ENCODE results near the gene UBE2D1. TPM values are rescaled to one million over a fixed set of nuclear protein-coding genes. Genes with fewer than 3 reads are reported as not detected.

The UBE2D1 gene
- total RNA-seq, result 1 to 10 TPM; 3.0 to 7.5 TPM

DNA sequence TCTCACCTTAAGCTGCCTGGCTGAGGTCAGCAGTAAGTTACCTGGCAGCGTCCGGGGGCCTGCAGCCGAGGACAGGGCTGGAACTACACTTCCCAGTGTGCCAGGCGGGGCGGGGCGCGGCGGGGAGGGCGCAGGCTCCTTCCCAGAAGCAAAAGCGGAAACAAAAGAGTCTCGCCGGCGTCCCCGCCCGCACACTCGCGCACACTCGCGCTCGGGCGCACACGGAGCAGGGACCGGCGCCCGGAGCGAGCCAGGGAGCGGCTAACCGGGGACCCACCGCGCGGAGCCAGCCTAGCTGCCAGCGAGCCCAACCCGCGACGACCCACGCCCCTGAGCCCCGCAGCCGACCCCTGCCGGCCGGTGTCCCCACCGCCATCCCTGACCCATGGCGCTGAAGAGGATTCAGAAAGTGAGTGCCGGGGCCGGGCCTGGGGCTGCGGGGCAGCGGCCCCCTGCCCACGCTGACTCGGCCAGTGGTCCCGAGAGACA lies at the start of gene UBE2D1:
TSS of gene UBE2D1 (plus strand) at position 190 of the 489 bp plus-strand sequence. CDS start at position 386, 196 bp downstream.
- no peaks in the 10 kb centered on the region for H3K36me3 ChIP-seq (replicated peaks in 1 of 2; ENCODE audit: insufficient read depth in 1 of 2, low read depth in 2 of 2)
- peak; percentile 96 to 98 (median 98) for TF ChIP-seq POLR2A (IDR thresholded peaks at IDR 0.05)
- TF ChIP-seq, protein P1, sequence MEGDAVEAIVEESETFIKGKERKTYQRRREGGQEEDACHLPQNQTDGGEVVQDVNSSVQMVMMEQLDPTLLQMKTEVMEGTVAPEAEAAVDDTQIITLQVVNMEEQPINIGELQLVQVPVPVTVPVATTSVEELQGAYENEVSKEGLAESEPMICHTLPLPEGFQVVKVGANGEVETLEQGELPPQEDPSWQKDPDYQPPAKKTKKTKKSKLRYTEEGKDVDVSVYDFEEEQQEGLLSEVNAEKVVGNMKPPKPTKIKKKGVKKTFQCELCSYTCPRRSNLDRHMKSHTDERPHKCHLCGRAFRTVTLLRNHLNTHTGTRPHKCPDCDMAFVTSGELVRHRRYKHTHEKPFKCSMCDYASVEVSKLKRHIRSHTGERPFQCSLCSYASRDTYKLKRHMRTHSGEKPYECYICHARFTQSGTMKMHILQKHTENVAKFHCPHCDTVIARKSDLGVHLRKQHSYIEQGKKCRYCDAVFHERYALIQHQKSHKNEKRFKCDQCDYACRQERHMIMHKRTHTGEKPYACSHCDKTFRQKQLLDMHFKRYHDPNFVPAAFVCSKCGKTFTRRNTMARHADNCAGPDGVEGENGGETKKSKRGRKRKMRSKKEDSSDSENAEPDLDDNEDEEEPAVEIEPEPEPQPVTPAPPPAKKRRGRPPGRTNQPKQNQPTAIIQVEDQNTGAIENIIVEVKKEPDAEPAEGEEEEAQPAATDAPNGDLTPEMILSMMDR (IDR thresholded peaks at IDR 0.05), result peak in 6 of 7 experiments; percentile 2 to 34 (median 20)
- peak within 1 kb of the TSS; percentile 63 to 100 for H3K4me3 ChIP-seq
- 0 to 1% methylated on average over 19 to 46 of the region's 49 CpGs for WGBS, 2 donors
- H3K27ac ChIP-seq, result peak within 1 kb of the TSS; percentile 55 to 88 (median 72)
- H3K4me1 ChIP-seq, result peaks cover 12% of the 10 kb centered on the region
- no peaks in the 10 kb centered on the region for H3K9me3 ChIP-seq
- DNase-seq (peak; percentile 92 to 95 (median 93)), ATAC-seq (peak; percentile 98)
- intact Hi-C loops (cut with DNase I), result no loop called here
- no peaks in the 10 kb centered on the region for H3K27me3 ChIP-seq

DNA sequence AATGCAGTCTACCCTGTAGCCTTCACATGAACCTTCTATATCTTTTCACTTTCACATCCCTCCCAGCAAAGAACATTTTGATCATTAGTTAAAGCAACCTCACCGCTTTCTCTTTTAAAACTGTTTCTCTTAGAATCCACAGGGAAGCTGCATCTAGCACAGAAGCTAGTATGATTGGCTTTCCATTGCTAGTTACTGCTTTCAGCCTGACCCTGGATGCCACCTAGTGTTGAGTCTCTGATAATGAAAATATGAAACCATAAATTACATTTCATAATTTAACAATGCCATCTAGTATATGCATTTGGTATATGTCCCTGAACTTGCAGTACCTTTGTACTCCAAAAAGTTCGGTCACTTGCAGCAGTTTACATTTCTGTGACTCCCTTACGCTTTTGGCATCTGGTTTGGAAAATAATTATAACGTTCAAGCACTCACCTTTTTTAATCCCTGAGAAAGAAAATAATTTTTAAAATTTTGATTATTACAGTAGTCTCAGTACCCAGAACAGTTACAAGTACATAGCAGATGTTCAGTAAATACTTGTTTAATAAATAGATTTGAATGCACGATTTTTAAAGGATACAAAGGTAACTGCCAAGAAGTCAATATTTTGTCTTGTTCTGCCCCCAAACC lies 43.1 kb upstream of the UBE2D1 start:
- DNase-seq (peak; percentile 18 to 57 (median 33)), ATAC-seq (peak; percentile 75)
- Histone ChIP-seq H3K9me3 (no peaks in the 10 kb centered on the region), H3K27me3 (no peaks in the 10 kb centered on the region), H3K4me3 (no peak overlapping the region), H3K36me3 (replicated peaks in 1 of 2; ENCODE audit: insufficient read depth in 1 of 2, low read depth in 2 of 2) (no peaks in the 10 kb centered on the region), H3K4me1 (peaks cover 4% of the 10 kb centered on the region), H3K27ac (no peak overlapping the region)
- intact Hi-C loops (cut with DNase I), result loop anchor here (5.0 kb wide), 1 partner anchor 114 kb away; no protein-coding TSS in a partner anchor
- WGBS, 2 donors, result 30 to 44% methylated on average over 5 of the region's 5 CpGs
- no peak for TF ChIP-seq POLR2A (IDR thresholded peaks at IDR 0.05)
- TF ChIP-seq, protein P1 (IDR thresholded peaks at IDR 0.05), result peak; percentile 36 to 89 (median 80)

DNA sequence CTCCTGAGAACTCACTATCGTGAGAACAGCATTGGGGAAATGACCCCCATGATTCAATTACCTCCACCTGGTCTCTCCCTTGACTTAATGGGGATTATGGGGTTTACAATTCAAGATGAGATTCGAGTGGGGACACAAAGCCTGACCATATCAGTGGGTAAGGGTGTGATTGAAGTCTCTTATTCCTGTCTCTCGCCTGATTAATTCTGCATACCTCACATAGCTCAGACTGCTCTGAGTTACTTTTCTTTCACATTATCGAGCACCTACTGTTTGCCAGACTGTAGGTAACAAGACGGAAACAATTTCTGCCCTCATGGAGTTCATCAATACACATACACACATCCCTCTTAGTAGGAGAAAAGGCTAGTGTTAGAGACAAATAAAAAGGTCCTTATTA lies 40.8 kb upstream of the UBE2D1 start:
- no peak for TF ChIP-seq POLR2A (IDR thresholded peaks at IDR 0.05)
- TF ChIP-seq, protein P1 (IDR thresholded peaks at IDR 0.05), result no peak
- whole genome bisulfite sequencing, 2 donors, result 73 to 77% methylated on average over 5 of the region's 5 CpGs
- no peak for DNase-seq
- Histone ChIP-seq H3K4me3 (no peak overlapping the region), H3K27ac (no peak overlapping the region), H3K36me3 (replicated peaks in 1 of 2; ENCODE audit: insufficient read depth in 1 of 2, low read depth in 2 of 2) (no peaks in the 10 kb centered on the region), H3K4me1 (peaks cover 4% of the 10 kb centered on the region), H3K27me3 (no peaks in the 10 kb centered on the region), H3K9me3 (no peaks in the 10 kb centered on the region)
- ATAC-seq, result no peak
- intact Hi-C loops (cut with DNase I), result loop anchor here (5.0 kb wide), 1 partner anchor 117 kb away; no protein-coding TSS in a partner anchor

DNA sequence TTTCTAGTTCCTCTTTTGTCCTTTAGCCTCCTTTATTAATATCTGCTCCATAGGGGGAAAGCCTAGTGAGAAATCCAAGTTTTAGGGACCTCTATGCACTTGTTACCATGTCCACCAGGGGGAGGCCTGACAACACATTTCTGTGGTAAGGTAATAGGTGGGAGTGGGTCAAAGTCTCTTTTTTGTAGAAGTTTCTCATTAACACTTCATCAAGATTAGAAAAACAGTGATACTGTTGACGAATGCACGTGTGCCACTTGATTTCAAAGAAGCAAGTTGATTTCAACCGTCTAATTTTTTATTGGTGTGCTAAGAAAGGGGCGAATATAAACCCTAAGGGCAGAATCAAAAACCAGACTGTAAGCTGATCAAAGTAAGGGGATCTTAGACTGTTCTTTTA lies 35.2 kb upstream of the UBE2D1 start:
- intact Hi-C loops (cut with DNase I), result no loop called here
- Histone ChIP-seq H3K27me3 (no peaks in the 10 kb centered on the region), H3K27ac (no peak overlapping the region), H3K36me3 (replicated peaks in 1 of 2; ENCODE audit: insufficient read depth in 1 of 2, low read depth in 2 of 2) (no peaks in the 10 kb centered on the region), H3K4me1 (no peaks in the 10 kb centered on the region), H3K9me3 (no peaks in the 10 kb centered on the region), H3K4me3 (no peak overlapping the region)
- DNase-seq, result peak; percentile 58 to 73 (median 60)
- peak; percentile 77 for ATAC-seq
- 8 to 11% methylated on average over 4 of the region's 4 CpGs for WGBS, 2 donors
- no peak for TF ChIP-seq POLR2A (IDR thresholded peaks at IDR 0.05)
- TF ChIP-seq, protein P1 (IDR thresholded peaks at IDR 0.05), result peak; percentile 67 to 80 (median 73)

All from body of pancreas (tissue), 4 donors.